Karpas-422 (cell line): ENCODE data around the gene AIF1. TPM values are rescaled to one million over a fixed set of nuclear protein-coding genes. Genes with fewer than 3 reads are reported as not detected.

Experiments used
- DNase-seq: peaks from one replicate; pipeline ENCODE4 v3.0.0-alpha.2; 2015
- H2AFZ ChIP-seq: fragments of 200-600 bp; sonication (generic); 2 replicates; pipeline ENCODE4 v1.6.1; 2014; ENCODE audit warnings: antibody characterized with exemption, low read length, mixed read lengths
- H3K27ac ChIP-seq: fragments of 200-600 bp; sonication (generic); 2 replicates; pipeline ENCODE4 v1.5.1; 2014; ENCODE audit warnings: mild to moderate bottlenecking, low read length, moderate library complexity
- H3K27me3 ChIP-seq: fragments of 200-600 bp; sonication (generic); 2 replicates; pipeline ENCODE4 v1.6.1; 2014; ENCODE audit warnings: low read length, mixed read lengths
- H3K36me3 ChIP-seq: fragments of 200-600 bp; sonication (generic); 2 replicates; pipeline ENCODE4 v1.6.1; 2014; ENCODE audit warnings: low read length, mixed read lengths; ENCODE audit not compliant: insufficient read depth
- H3K4me1 ChIP-seq: fragments of 200-600 bp; sonication (generic); 2 replicates; pipeline ENCODE4 v1.6.1; 2014; ENCODE audit warnings: mild to moderate bottlenecking, low read length, mixed read lengths
- H3K4me2 ChIP-seq: fragments of 200-600 bp; sonication (generic); 2 replicates; pipeline ENCODE4 v1.6.1; 2014; ENCODE audit warnings: low read length, low read depth, mild to moderate bottlenecking; ENCODE audit not compliant: poor library complexity, severe bottlenecking
- H3K4me3 ChIP-seq: fragments of 200-600 bp; sonication (generic); 2 replicates; pipeline ENCODE4 v1.5.1; 2014; ENCODE audit warnings: mild to moderate bottlenecking, antibody characterized with exemption, low read length, mixed read lengths
- H3K79me2 ChIP-seq: fragments of 200-600 bp; sonication (generic); 2 replicates; pipeline ENCODE4 v1.6.1; 2014; ENCODE audit warnings: mild to moderate bottlenecking, low read length, mixed read lengths
- H3K9ac ChIP-seq: fragments of 200-600 bp; sonication (generic); 2 replicates; pipeline ENCODE4 v1.6.0; 2014; ENCODE audit warnings: low read length
- H3K9me2 ChIP-seq: fragments of 200-600 bp; sonication (generic), shearing (Covaris generic); replicated peaks from 2 replicates; pipeline ENCODE4 v1.6.0; 2014; ENCODE audit warnings: mild to moderate bottlenecking, low read length, moderate library complexity; ENCODE audit not compliant: insufficient read depth
- H3K9me3 ChIP-seq: fragments of 300-700, 200-600 bp; sonication (generic); 2 replicates; pipeline ENCODE4 v1.6.1; 2014; ENCODE audit warnings: low read length, mixed read lengths
- H4K20me1 ChIP-seq: fragments of 200-600 bp; sonication (generic); 2 replicates; pipeline ENCODE4 v1.6.1; 2014; ENCODE audit warnings: mild to moderate bottlenecking, antibody characterized with exemption, low read length, low read depth; ENCODE audit not compliant: insufficient read depth
- total RNA-seq: library from RNA; depleted of rRNA; stranded (reverse); fragments of >200 nt; shearing (Covaris generic); gene quantifications from 2 replicates; pipeline ENCODE4 v1.2.3, GENCODE V29; 2014; ENCODE audit warnings: low replicate concordance

AIF1 gene
- total RNA-seq, 1 experiment from 2014 or later = not detected

GRCh38 chr6:31579119-31579505 is 35.9 kb upstream of the AIF1 start:
- H3K79me2 ChIP-seq = peaks cover 34% of the 10 kb centered on the region

GRCh38 chr6:31579546-31580437 is 35.2 kb upstream of the AIF1 start:
- peak overlapping the region; percentile 95 for H3K27ac ChIP-seq
- H4K20me1 ChIP-seq = peaks cover 20% of the 10 kb centered on the region; the same call in 1 of the 2 replicates
- H3K9me2 ChIP-seq = no peaks in the 10 kb centered on the region
- peaks cover 33% of the 10 kb centered on the region for H3K79me2 ChIP-seq
- peak overlapping the region; percentile 99 for H3K9ac ChIP-seq
- H3K36me3 ChIP-seq = peaks cover 23% of the 10 kb centered on the region
- H2AFZ ChIP-seq = no peak overlapping the region
- H3K4me2 ChIP-seq = peak overlapping the region; percentile 84
- no peaks in the 10 kb centered on the region for H3K27me3 ChIP-seq
- peak; percentile 89 for DNase-seq
- H3K4me1 ChIP-seq = peaks cover 70% of the 10 kb centered on the region
- H3K9me3 ChIP-seq = no peaks in the 10 kb centered on the region
- peak overlapping the region; percentile 93 for H3K4me3 ChIP-seq

More at GRCh38 chr6:31579119-31579505, 35.9 kb upstream of the AIF1 start:
- Histone ChIP-seq H3K27ac (peak overlapping the region; percentile 95), H3K9me3 (no peaks in the 10 kb centered on the region), H3K9me2 (no peaks in the 10 kb centered on the region), H3K9ac (peak overlapping the region; percentile 99), H3K27me3 (no peaks in the 10 kb centered on the region), H4K20me1 (peaks cover 20% of the 10 kb centered on the region; the same call in 1 of the 2 replicates), H3K4me1 (peaks cover 71% of the 10 kb centered on the region), H2AFZ (no peak overlapping the region), H3K36me3 (peaks cover 23% of the 10 kb centered on the region), H3K4me3 (peak overlapping the region; percentile 93; the same call in 1 of the 2 replicates), H3K4me2 (peak overlapping the region; percentile 84)
- no peak for DNase-seq

- H3K36me3 ChIP-seq = peaks cover 23% of the 10 kb centered on the region
- H3K4me3 ChIP-seq = peak overlapping the region; percentile 93
- no peak for DNase-seq
- H4K20me1 ChIP-seq = peaks cover 20% of the 10 kb centered on the region; the same call in 1 of the 2 replicates
- no peaks in the 10 kb centered on the region for H3K9me3 ChIP-seq
- H3K27ac ChIP-seq = peak overlapping the region; percentile 95
- H2AFZ ChIP-seq = no peak overlapping the region; the same call in 1 of the 2 replicates
- no peaks in the 10 kb centered on the region for H3K9me2 ChIP-seq
- H3K27me3 ChIP-seq = no peaks in the 10 kb centered on the region
- peaks cover 29% of the 10 kb centered on the region for H3K79me2 ChIP-seq
- H3K4me2 ChIP-seq = peak overlapping the region; percentile 84
- H3K9ac ChIP-seq = peak overlapping the region; percentile 99
- peaks cover 72% of the 10 kb centered on the region for H3K4me1 ChIP-seq
These were observed 34.6 kb upstream of the AIF1 start for GRCh38 chr6:31580438-31580740.

- Histone ChIP-seq H3K4me1 (peaks cover 77% of the 10 kb centered on the region), H3K4me3 (peak overlapping the region; percentile 93), H3K79me2 (peaks cover 24% of the 10 kb centered on the region), H3K9me2 (no peaks in the 10 kb centered on the region), H4K20me1 (peaks cover 16% of the 10 kb centered on the region; the same call in 1 of the 2 replicates), H3K9me3 (no peaks in the 10 kb centered on the region), H3K27ac (peak overlapping the region; percentile 95), H3K9ac (peak overlapping the region; percentile 99), H3K4me2 (peak overlapping the region; percentile 84), H2AFZ (no peak overlapping the region; the same call in 1 of the 2 replicates), H3K36me3 (peaks cover 18% of the 10 kb centered on the region), H3K27me3 (no peaks in the 10 kb centered on the region)
- DNase-seq = peak; percentile 95
These were observed 34.1 kb upstream of the AIF1 start for GRCh38 chr6:31580807-31581433.

GRCh38 chr6:31581434-31582229 is 33.4 kb upstream of the AIF1 start:
- Histone ChIP-seq H3K36me3 (peaks cover 11% of the 10 kb centered on the region), H4K20me1 (peaks cover 9% of the 10 kb centered on the region; the same call in 1 of the 2 replicates), H3K4me1 (peaks cover 79% of the 10 kb centered on the region), H3K27me3 (no peaks in the 10 kb centered on the region), H3K9me3 (no peaks in the 10 kb centered on the region), H3K27ac (peak overlapping the region; percentile 95), H2AFZ (no peak overlapping the region), H3K4me3 (peak overlapping the region; percentile 93), H3K9me2 (no peaks in the 10 kb centered on the region), H3K79me2 (peaks cover 17% of the 10 kb centered on the region), H3K4me2 (peak overlapping the region; percentile 84), H3K9ac (peak overlapping the region; percentile 99)
- DNase-seq = peak; percentile 73

- H3K36me3 ChIP-seq = peaks cover 5% of the 10 kb centered on the region
- H3K9me3 ChIP-seq = no peaks in the 10 kb centered on the region
- peak within 1 kb of the TSS; percentile 99 for H3K9ac ChIP-seq
- peak; percentile 73 for DNase-seq
- no peaks in the 10 kb centered on the region for H3K27me3 ChIP-seq
- peaks cover 3% of the 10 kb centered on the region; the same call in 1 of the 2 replicates for H4K20me1 ChIP-seq
- no peaks in the 10 kb centered on the region for H3K9me2 ChIP-seq
- peaks cover 11% of the 10 kb centered on the region for H3K79me2 ChIP-seq
- peaks cover 77% of the 10 kb centered on the region for H3K4me1 ChIP-seq
- no peak within 1 kb of the TSS for H2AFZ ChIP-seq
- peak within 1 kb of the TSS; percentile 84 for H3K4me2 ChIP-seq
- peak within 1 kb of the TSS; percentile 95 for H3K27ac ChIP-seq
- H3K4me3 ChIP-seq = peak within 1 kb of the TSS; percentile 93
These were observed 32.8 kb upstream of the AIF1 start, which contains the start of gene LTB for GRCh38 chr6:31582230-31582643. Gene LTB (minus strand): TSS chr6:31582424. CDS start chr6:31582417, 7 bp downstream.

GRCh38 chr6:31585491-31585890 is 29.5 kb upstream of the AIF1 start:
- Histone ChIP-seq H2AFZ (no peak overlapping the region), H3K9me2 (no peaks in the 10 kb centered on the region), H3K36me3 (no peaks in the 10 kb centered on the region)

More at GRCh38 chr6:31585491-31585890, 29.5 kb upstream of the AIF1 start:
- H3K4me3 ChIP-seq = no peak overlapping the region
- H3K9ac ChIP-seq = peak overlapping the region; percentile 38
- H4K20me1 ChIP-seq = no peaks in the 10 kb centered on the region
- peak; percentile 91 for DNase-seq
- peaks cover 46% of the 10 kb centered on the region for H3K4me1 ChIP-seq
- H3K4me2 ChIP-seq = peak overlapping the region; percentile 40
- peak overlapping the region; percentile 76 for H3K27ac ChIP-seq
- no peaks in the 10 kb centered on the region for H3K9me3 ChIP-seq
- H3K79me2 ChIP-seq = peaks cover 9% of the 10 kb centered on the region; the same call in 1 of the 2 replicates
- H3K27me3 ChIP-seq = no peaks in the 10 kb centered on the region
